OCI-LY1 (cell line): Measurements from ENCODE around the gene HSP90AB1.

ENCODE experiments used
- H2AFZ ChIP-seq: fragments of 200-600 bp; sonication (generic), shearing (Covaris generic); 2 replicates; pipeline ENCODE4 v1.6.0; 2014; ENCODE audit warnings: antibody characterized with exemption, mild to moderate bottlenecking, low read length
- H3F3A ChIP-seq: fragments of 200-600 bp; sonication (generic), shearing (Covaris generic); 2 replicates; pipeline ENCODE4 v1.6.0; 2014; ENCODE audit warnings: mild to moderate bottlenecking, antibody characterized with exemption, low read length, moderate library complexity; ENCODE audit not compliant: insufficient read depth
- H3K27ac ChIP-seq: fragments of 200-600 bp; sonication (generic); 2 replicates; pipeline ENCODE4 v1.5.1; 2014; ENCODE audit warnings: low read length, mixed run types, mild to moderate bottlenecking, low read depth; ENCODE audit not compliant: poor library complexity, severe bottlenecking
- H3K27me3 ChIP-seq: fragments of 200-600 bp; sonication (generic); 2 replicates; pipeline ENCODE4 v1.6.0; 2014; ENCODE audit warnings: antibody characterized with exemption, mild to moderate bottlenecking, low read length, moderate library complexity; ENCODE audit not compliant: insufficient read depth
- H3K36me3 ChIP-seq: fragments of 200-600 bp; sonication (generic); 2 replicates; pipeline ENCODE4 v1.6.1; 2014; ENCODE audit warnings: mild to moderate bottlenecking, antibody characterized with exemption, low read length, moderate library complexity, mixed read lengths; ENCODE audit not compliant: insufficient read depth
- H3K4me1 ChIP-seq: fragments of 200-600 bp; sonication (generic); 2 replicates; pipeline ENCODE4 v1.5.1; 2014; ENCODE audit warnings: mild to moderate bottlenecking, low read length, moderate library complexity; ENCODE audit not compliant: insufficient read depth, severe bottlenecking
- H3K4me2 ChIP-seq: fragments of 200-600 bp; sonication (generic), shearing (Covaris generic); 2 replicates; pipeline ENCODE4 v1.6.1; 2014; ENCODE audit warnings: low read length
- H3K4me3 ChIP-seq: fragments of 200-600 bp; sonication (generic); 2 replicates; pipeline ENCODE4 v1.5.1; 2014; ENCODE audit warnings: low read length, low read depth, mild to moderate bottlenecking, mixed read lengths; ENCODE audit not compliant: poor library complexity, severe bottlenecking
- H3K79me2 ChIP-seq: fragments of 200-600 bp; shearing (Covaris generic); 2 replicates; pipeline ENCODE4 v1.6.1; 2016; ENCODE audit warnings: mixed run types, low read length, mixed read lengths; ENCODE audit not compliant: insufficient read depth
- H3K9ac ChIP-seq: fragments of 200-600 bp; sonication (generic), shearing (Covaris generic); 2 replicates; pipeline ENCODE4 v1.6.1; 2014; ENCODE audit warnings: mild to moderate bottlenecking, low read length, mixed read lengths
- H3K9me2 ChIP-seq: fragments of 200-600 bp; sonication (generic), shearing (Covaris generic); 2 replicates; pipeline ENCODE4 v1.6.1; 2014; ENCODE audit warnings: low read depth, mild to moderate bottlenecking, low read length, mixed read lengths
- H3K9me3 ChIP-seq: fragments of 200-600 bp; shearing (Covaris generic); 2 replicates; pipeline ENCODE4 v1.6.1; 2014; ENCODE audit warnings: low read length, mixed read lengths
- H4K20me1 ChIP-seq: fragments of 200-600 bp; sonication (generic), shearing (Covaris generic); 2 replicates; pipeline ENCODE4 v1.6.0; 2016; ENCODE audit warnings: mild to moderate bottlenecking, low read length; ENCODE audit not compliant: insufficient read depth
- CTCF ChIP-seq: fragments of 200-600 bp; sonication (generic), shearing (Covaris generic); IDR thresholded peaks from 2 replicates; pipeline ENCODE4 v1.5.1; 2017; ENCODE audit warnings: mild to moderate bottlenecking, antibody characterized with exemption, low read length, moderate library complexity, mixed read lengths
- EZH2 ChIP-seq: fragments of 200-600 bp; sonication (generic), shearing (Covaris generic); IDR thresholded peaks from 2 replicates; pipeline ENCODE4 v1.8.0; 2017; ENCODE audit warnings: borderline replicate concordance, mixed run types, mild to moderate bottlenecking, antibody characterized with exemption, low read length, moderate library complexity, mixed read lengths

Gene HSP90AB1

GRCh38 chr6:44266347-44266746 lies 19.4 kb downstream of the HSP90AB1 start:
- no peaks in the 10 kb centered on the region for H3F3A ChIP-seq
- H3K27me3 ChIP-seq, result 0 out of 2 replicates have a peak, but pooled peaks cover 6% of the 10 kb centered on the region
- peaks cover 12% of the 10 kb centered on the region; the same call in 1 of the 2 replicates for H3K36me3 ChIP-seq
- peaks cover 38% of the 10 kb centered on the region for H3K4me1 ChIP-seq
- TF ChIP-seq CTCF (no peak), EZH2 (no peak)
- no peak overlapping the region for H3K4me2 ChIP-seq
- no peaks in the 10 kb centered on the region for H3K79me2 ChIP-seq
- no peaks in the 10 kb centered on the region for H3K9me3 ChIP-seq
- H2AFZ ChIP-seq, result no peak overlapping the region
- H4K20me1 ChIP-seq, result no peaks in the 10 kb centered on the region
- no peak overlapping the region for H3K9ac ChIP-seq
- H3K4me3 ChIP-seq, result no peak overlapping the region
- no peaks in the 10 kb centered on the region for H3K9me2 ChIP-seq
- no peak overlapping the region for H3K27ac ChIP-seq

GRCh38 chr6:44267252-44267651 lies 20.4 kb downstream of the HSP90AB1 start:
- Histone ChIP-seq H3K36me3 (peaks cover 4% of the 10 kb centered on the region; the same call in 1 of the 2 replicates), H3K4me2 (no peak overlapping the region), H3K4me1 (peaks cover 31% of the 10 kb centered on the region), H3K79me2 (no peaks in the 10 kb centered on the region), H3K9ac (no peak overlapping the region), H3K27me3 (0 out of 2 replicates have a peak, but pooled peaks cover 6% of the 10 kb centered on the region), H3K9me2 (no peaks in the 10 kb centered on the region), H3K4me3 (no peak overlapping the region), H3K9me3 (no peaks in the 10 kb centered on the region), H2AFZ (no peak overlapping the region), H3F3A (no peaks in the 10 kb centered on the region), H4K20me1 (no peaks in the 10 kb centered on the region), H3K27ac (no peak overlapping the region)
- TF ChIP-seq EZH2 (no peak), CTCF (no peak)

GRCh38 chr6:44268095-44268628 lies 21.3 kb downstream of the HSP90AB1 start:
- Histone ChIP-seq H3F3A (no peaks in the 10 kb centered on the region), H3K27me3 (peaks cover 6% of the 10 kb centered on the region; the same call in 1 of the 2 replicates), H2AFZ (no peak overlapping the region), H3K4me2 (no peak overlapping the region), H3K9ac (no peak overlapping the region), H4K20me1 (no peaks in the 10 kb centered on the region), H3K4me1 (peaks cover 21% of the 10 kb centered on the region), H3K4me3 (no peak overlapping the region), H3K36me3 (no peaks in the 10 kb centered on the region), H3K9me2 (no peaks in the 10 kb centered on the region), H3K9me3 (no peaks in the 10 kb centered on the region), H3K27ac (no peak overlapping the region), H3K79me2 (no peaks in the 10 kb centered on the region)
- peak; percentile 96 for TF ChIP-seq CTCF
- TF ChIP-seq EZH2, result no peak
